ENCODE measurements around the gene SKAP2.

DNA sequence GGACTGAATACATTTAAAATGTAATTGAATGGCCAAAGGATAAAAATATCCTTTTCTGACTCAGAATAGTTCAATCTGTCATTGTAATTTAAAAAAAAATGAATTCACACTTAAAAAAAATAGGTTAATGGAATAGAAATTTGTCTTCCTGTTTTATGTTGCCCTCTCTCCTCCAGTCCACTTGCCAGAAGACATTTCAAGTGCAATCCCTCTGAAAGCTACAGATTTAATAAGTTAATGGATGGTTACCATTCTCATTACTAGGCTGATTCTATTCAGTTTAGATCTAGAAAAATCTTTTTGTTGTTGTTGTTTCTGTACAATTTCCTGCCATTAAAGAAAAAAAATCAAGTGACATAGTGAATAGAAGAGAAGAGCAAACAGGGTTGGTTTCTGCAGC, 142.9 kb downstream of the SKAP2 start:
- TF ChIP-seq, protein P1, sequence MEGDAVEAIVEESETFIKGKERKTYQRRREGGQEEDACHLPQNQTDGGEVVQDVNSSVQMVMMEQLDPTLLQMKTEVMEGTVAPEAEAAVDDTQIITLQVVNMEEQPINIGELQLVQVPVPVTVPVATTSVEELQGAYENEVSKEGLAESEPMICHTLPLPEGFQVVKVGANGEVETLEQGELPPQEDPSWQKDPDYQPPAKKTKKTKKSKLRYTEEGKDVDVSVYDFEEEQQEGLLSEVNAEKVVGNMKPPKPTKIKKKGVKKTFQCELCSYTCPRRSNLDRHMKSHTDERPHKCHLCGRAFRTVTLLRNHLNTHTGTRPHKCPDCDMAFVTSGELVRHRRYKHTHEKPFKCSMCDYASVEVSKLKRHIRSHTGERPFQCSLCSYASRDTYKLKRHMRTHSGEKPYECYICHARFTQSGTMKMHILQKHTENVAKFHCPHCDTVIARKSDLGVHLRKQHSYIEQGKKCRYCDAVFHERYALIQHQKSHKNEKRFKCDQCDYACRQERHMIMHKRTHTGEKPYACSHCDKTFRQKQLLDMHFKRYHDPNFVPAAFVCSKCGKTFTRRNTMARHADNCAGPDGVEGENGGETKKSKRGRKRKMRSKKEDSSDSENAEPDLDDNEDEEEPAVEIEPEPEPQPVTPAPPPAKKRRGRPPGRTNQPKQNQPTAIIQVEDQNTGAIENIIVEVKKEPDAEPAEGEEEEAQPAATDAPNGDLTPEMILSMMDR (IDR thresholded peaks at IDR 0.05), result no peak
- no peak for TF ChIP-seq POLR2A (IDR thresholded peaks at IDR 0.05)

Measured in lower leg skin (tissue), 3 donors.